Fibroblast of mammary gland (primary cell): ENCODE data around the gene NPRL2.
A peak's percentile ranks its signal among the peaks of the same experiment; 100 is the strongest.

Experiments
- DNase-seq: peaks from one replicate; pipeline ENCODE4 v3.0.0-alpha.2; 2010; ENCODE audit warnings: low read depth
- H3K4me3 ChIP-seq: 2 replicates; pipeline ENCODE4 v1.5.1; 2011; ENCODE audit warnings: low read depth, mild to moderate bottlenecking, low read length, moderate library complexity; ENCODE audit not compliant: control insufficient read depth
- CTCF ChIP-seq: conservative IDR thresholded peaks from 2 replicates; pipeline ENCODE4 v1.5.1; 2011; ENCODE audit warnings: low read depth, low read length, inconsistent platforms; ENCODE audit not compliant: control insufficient read depth, insufficient read depth

Gene NPRL2

GRCh38 chr3:50365080-50365841 is 14.7 kb upstream of the NPRL2 start:
- peak; percentile 39 for DNase-seq
- peak overlapping the region; percentile 44 for H3K4me3 ChIP-seq
- no peak for TF ChIP-seq CTCF

- H3K4me3 ChIP-seq = peak overlapping the region; percentile 44
- DNase-seq = no peak
- no peak for TF ChIP-seq CTCF
Observed at GRCh38 chr3:50364573-50365079, 14.1 kb upstream of the NPRL2 start.

GRCh38 chr3:50359760-50360110 is 9.2 kb upstream of the NPRL2 start:
- TF ChIP-seq CTCF = no peak
- no peak for DNase-seq
- peak overlapping the region; percentile 31 for H3K4me3 ChIP-seq

GRCh38 chr3:50358911-50359759 is 8.6 kb upstream of the NPRL2 start, which contains the start of gene TMEM115:
TSS of gene TMEM115 (minus strand) at chr3:50359521. CDS start at chr3:50359063, 458 bp downstream.
- no peak for TF ChIP-seq CTCF
- DNase-seq = peak; percentile 98
- H3K4me3 ChIP-seq = peak within 1 kb of the TSS; percentile 82

- H3K4me3 ChIP-seq = peak overlapping the region; percentile 82
- no peak for DNase-seq
- TF ChIP-seq CTCF = no peak
Observed at GRCh38 chr3:50358355-50358910, 7.9 kb upstream of the NPRL2 start.

- TF ChIP-seq CTCF = no peak
- DNase-seq = no peak
- H3K4me3 ChIP-seq = peak overlapping the region; percentile 82
Observed at GRCh38 chr3:50357481-50357880, 6.9 kb upstream of the NPRL2 start.
